ENCODE data around the gene LCN9.

GRCh38 chr9:135695642-135696041 lies 32.5 kb downstream of the LCN9 start:
- TF ChIP-seq CTCF (IDR thresholded peaks at IDR 0.05; ENCODE audit: low read depth, low read length): no peak
- TF ChIP-seq EZH2phosphoT487 (IDR thresholded peaks at IDR 0.05; ENCODE audit: low read depth): no peak

All from OCI-LY3 (cell line).